Testis (tissue), 2 donors: ENCODE measurements around the gene WDR19.

Experiments
- CTCF ChIP-seq, 3 experiments: fragments of 450-650 bp in 2 of 3; fragments of 200-600 bp in 1 of 3; sonication (generic) in 1 of 3; IDR thresholded peaks; one replicate each; pipeline ENCODE4 v1.5.1; 2016 to 2019; ENCODE audit warnings: antibody characterized with exemption in 3 of 3, mild to moderate bottlenecking in 2 of 3, moderate library complexity in 1 of 3
- POLR2A ChIP-seq: fragments of 450-650 bp; IDR thresholded peaks from one replicate; pipeline ENCODE4 v1.6.1; 2017; ENCODE audit warnings: antibody characterized with exemption, mild to moderate bottlenecking, moderate library complexity

- no peak for TF ChIP-seq CTCF (IDR thresholded peaks at IDR 0.05)
- TF ChIP-seq POLR2A = no peak
Observed at GRCh38 chr4:39305912-39306677, 123.8 kb downstream of the WDR19 start.
